Naive B cell (primary cell): Measurements from ENCODE around the gene TTLL10. TPM values are rescaled to one million over a fixed set of nuclear protein-coding genes. Genes with fewer than 3 reads are reported as not detected.

ENCODE experiments used
- ATAC-seq, 2 donors: fragments of 150-1000 bp; cut with Tn5 transposase; 2 replicates each; pipeline ENCODE4 v1.10.0; 2021; ENCODE audit warnings: low read depth in 2 of 2, mild to moderate bottlenecking in 2 of 2, moderate library complexity in 2 of 2
- DNase-seq: peaks from one replicate; pipeline ENCODE4 v3.0.0; 2022
- H3K27ac Mint-ChIP-seq, 6 donors: one replicate each; pipeline ENCODE4 v1.8.0; 2020 to 2022; ENCODE audit warnings: mild to moderate bottlenecking in 6 of 6, mixed read lengths in 6 of 6, moderate library complexity in 5 of 6, inconsistent platforms in 2 of 6
- H3K27me3 Mint-ChIP-seq, 3 donors: one replicate each; pipeline ENCODE4 v1.8.0; 2021 to 2022; ENCODE audit warnings: mixed read lengths in 3 of 3, mild to moderate bottlenecking in 1 of 3
- H3K36me3 Mint-ChIP-seq, 2 donors: one replicate each; pipeline ENCODE4 v1.8.0; 2020 to 2022; ENCODE audit warnings: mixed read lengths in 2 of 2, inconsistent platforms in 1 of 2, mild to moderate bottlenecking in 1 of 2
- H3K4me1 Mint-ChIP-seq, 3 donors: one replicate each; pipeline ENCODE4 v1.8.0; 2020 to 2022; ENCODE audit warnings: mixed read lengths in 3 of 3, inconsistent platforms in 1 of 3, mild to moderate bottlenecking in 1 of 3, moderate library complexity in 1 of 3
- H3K4me3 Mint-ChIP-seq, 8 donors: one replicate each; pipeline ENCODE4 v1.8.0; 2020 to 2022; ENCODE audit warnings: mild to moderate bottlenecking in 8 of 8, mixed read lengths in 8 of 8, moderate library complexity in 8 of 8, inconsistent platforms in 2 of 8
- H3K9me3 Mint-ChIP-seq, 7 donors: one replicate each; pipeline ENCODE4 v1.8.0; 2020 to 2022; ENCODE audit warnings: mixed read lengths in 7 of 7, mild to moderate bottlenecking in 5 of 7, inconsistent platforms in 2 of 7, moderate library complexity in 1 of 7
- polyA plus RNA-seq, 6 donors: library from polyadenylated mRNA; unstranded; fragments of 300-500 nt; fragmentation: Illumina TruSeq; gene quantifications; one replicate each; pipeline ENCODE4 v1.2.3, GENCODE V29; 2021; ENCODE audit warnings: low read depth in 6 of 6

The TTLL10 gene, protein sequence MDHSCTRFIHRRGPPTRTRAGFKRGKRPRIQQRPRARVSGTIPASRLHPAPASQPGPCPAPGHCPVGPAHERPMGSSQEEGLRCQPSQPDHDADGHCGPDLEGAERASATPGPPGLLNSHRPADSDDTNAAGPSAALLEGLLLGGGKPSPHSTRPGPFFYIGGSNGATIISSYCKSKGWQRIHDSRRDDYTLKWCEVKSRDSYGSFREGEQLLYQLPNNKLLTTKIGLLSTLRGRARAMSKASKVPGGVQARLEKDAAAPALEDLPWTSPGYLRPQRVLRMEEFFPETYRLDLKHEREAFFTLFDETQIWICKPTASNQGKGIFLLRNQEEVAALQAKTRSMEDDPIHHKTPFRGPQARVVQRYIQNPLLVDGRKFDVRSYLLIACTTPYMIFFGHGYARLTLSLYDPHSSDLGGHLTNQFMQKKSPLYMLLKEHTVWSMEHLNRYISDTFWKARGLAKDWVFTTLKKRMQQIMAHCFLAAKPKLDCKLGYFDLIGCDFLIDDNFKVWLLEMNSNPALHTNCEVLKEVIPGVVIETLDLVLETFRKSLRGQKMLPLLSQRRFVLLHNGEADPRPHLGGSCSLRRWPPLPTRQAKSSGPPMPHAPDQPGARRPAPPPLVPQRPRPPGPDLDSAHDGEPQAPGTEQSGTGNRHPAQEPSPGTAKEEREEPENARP
- not detected for polyA plus RNA-seq

GRCh38 chr1:1173793-1174415 lies at the start of gene TTLL10:
TSS of gene TTLL10 (plus strand) at chr1:1173880. CDS start at chr1:1179216, 5,336 bp downstream.
- Mint-ChIP-seq H3K4me3 (peak within 1 kb of the TSS in 6 of 8 donors; percentile 58 to 77 (median 64)), H3K27ac (peak within 1 kb of the TSS; percentile 63 to 91 (median 84)), H3K9me3 (no peaks in the 10 kb centered on the region), H3K4me1 (peaks cover 22 to 41% (median 35%) of the 10 kb centered on the region in 3 donors), H3K27me3 (peaks cover 7 to 36% (median 17%) of the 10 kb centered on the region in 3 donors), H3K36me3 (peaks cover 5 to 10% of the 10 kb centered on the region in 2 donors)
- DNase-seq (peak; percentile 76), ATAC-seq (peak; percentile 67 to 68)

DNA sequence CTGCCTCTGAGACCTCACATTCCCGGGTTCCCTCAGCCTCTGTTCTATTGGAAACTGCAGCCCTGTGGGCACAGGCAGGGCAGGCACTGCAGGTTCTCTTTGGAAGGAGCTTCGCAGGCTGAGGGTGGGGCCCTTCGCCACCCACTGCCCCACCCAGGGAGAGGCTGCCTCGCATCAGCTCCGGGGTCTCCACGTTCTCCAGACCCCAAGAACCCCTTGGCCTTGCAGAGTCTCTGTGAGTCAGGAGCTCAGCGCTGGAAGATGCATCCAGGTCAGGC lies 49.2 kb upstream of the TTLL10 start:
- H3K36me3 Mint-ChIP-seq = no peaks in the 10 kb centered on the region
- DNase-seq (no peak), ATAC-seq (no peak)
- peaks cover 0 to 2% (median 0%) of the 10 kb centered on the region in 7 donors for H3K9me3 Mint-ChIP-seq
- H3K27ac Mint-ChIP-seq = no peak overlapping the region
- peaks cover under 1 to 2% (median under 1%) of the 10 kb centered on the region in 3 donors for H3K27me3 Mint-ChIP-seq
- H3K4me1 Mint-ChIP-seq = peaks cover 10 to 30% (median 21%) of the 10 kb centered on the region in 3 donors
- H3K4me3 Mint-ChIP-seq = peak overlapping the region in 1 of 8 donors; percentile 46

- peaks cover 0 to 2% (median 0%) of the 10 kb centered on the region in 7 donors for H3K9me3 Mint-ChIP-seq
- no peaks in the 10 kb centered on the region for H3K36me3 Mint-ChIP-seq
- ATAC-seq (no peak), DNase-seq (no peak)
- peak overlapping the region in 1 of 8 donors; percentile 46 for H3K4me3 Mint-ChIP-seq
- H3K4me1 Mint-ChIP-seq = peaks cover 10 to 31% (median 21%) of the 10 kb centered on the region in 3 donors
- no peaks in the 10 kb centered on the region for H3K27me3 Mint-ChIP-seq
- H3K27ac Mint-ChIP-seq = no peak overlapping the region
Measured at GRCh38 chr1:1124786-1125642, 48.7 kb upstream of the TTLL10 start.

DNA sequence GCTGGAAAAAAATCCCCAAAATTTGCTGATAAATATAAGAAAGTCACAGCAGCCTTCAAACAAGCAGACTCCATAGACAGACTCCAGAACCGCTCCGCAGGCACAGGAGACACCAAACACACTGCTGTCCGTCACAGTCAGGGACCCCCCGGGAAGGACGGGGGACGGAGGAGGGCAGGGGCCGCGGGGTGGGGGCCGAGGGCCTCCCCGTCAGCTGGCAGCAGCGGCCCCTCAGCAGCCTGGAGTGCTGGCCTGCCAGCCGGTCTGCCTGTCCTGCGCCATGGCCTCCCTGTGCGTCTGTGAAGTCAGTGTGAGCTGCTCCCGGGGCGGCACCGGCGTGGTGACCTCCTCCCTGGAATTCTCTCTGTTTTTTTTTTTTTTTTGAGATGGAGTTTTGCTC lies 47.7 kb upstream of the TTLL10 start:
- H3K27me3 Mint-ChIP-seq = no peaks in the 10 kb centered on the region
- H3K27ac Mint-ChIP-seq = peak overlapping the region in 1 of 6 donors; percentile 54
- peaks cover 0 to 2% (median 0%) of the 10 kb centered on the region in 7 donors for H3K9me3 Mint-ChIP-seq
- peak overlapping the region in 1 of 8 donors; percentile 25 for H3K4me3 Mint-ChIP-seq
- no peak for DNase-seq
- no peaks in the 10 kb centered on the region for H3K36me3 Mint-ChIP-seq
- no peak for ATAC-seq
- H3K4me1 Mint-ChIP-seq = peaks cover 10 to 31% (median 25%) of the 10 kb centered on the region in 3 donors

DNA sequence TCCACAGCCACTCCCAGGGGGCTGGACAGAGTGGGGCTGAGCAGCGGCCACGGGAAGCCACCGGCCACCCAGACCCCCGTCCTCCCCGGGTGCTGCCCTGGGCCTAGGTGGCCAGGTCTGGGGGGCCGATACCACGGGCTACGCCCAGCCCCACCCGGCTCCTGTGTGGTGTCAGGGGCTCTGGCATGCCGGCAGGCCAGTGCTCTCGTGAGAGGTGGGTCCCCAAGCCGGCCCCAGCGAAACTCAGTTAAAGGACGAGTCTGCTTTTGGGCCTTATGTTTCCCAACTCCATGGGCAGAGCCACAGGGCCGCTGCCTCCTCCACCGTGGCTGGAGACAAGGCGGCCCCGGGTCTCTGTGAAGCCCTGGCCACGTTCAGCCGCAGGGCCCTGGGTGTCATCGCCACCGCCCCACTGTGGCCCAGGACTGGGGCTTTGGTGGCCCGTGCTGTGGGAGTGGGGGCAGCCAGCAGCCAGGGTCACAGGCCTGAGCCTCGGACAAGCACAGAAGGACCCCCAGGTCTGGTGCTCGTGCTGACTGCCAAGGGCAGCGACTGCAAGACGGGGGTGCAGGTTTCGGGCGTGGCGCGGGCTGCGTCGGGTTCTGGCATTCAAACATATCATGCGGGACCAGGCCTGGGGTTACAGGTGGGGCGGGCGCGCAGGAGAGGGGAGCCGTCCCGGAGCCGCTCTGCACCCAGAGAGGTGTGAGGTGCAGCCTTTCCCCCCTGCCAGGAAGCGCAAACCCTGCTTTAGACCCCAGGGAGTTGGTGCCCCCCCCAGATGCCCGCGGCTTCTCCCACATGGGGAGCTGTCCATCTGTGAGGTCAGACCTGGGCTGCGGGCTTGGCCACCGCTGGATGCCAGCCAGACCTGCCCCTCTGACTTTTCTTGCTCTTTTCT lies 45.9 kb upstream of the TTLL10 start:
- Mint-ChIP-seq H3K27me3 (no peaks in the 10 kb centered on the region), H3K4me1 (peaks cover 14 to 29% (median 23%) of the 10 kb centered on the region in 3 donors), H3K4me3 (no peak overlapping the region), H3K27ac (peak overlapping the region in 2 of 6 donors; percentile 39 to 71), H3K36me3 (no peaks in the 10 kb centered on the region), H3K9me3 (peaks cover 0 to 2% (median 0%) of the 10 kb centered on the region in 7 donors)
- DNase-seq (no peak), ATAC-seq (no peak)

DNA sequence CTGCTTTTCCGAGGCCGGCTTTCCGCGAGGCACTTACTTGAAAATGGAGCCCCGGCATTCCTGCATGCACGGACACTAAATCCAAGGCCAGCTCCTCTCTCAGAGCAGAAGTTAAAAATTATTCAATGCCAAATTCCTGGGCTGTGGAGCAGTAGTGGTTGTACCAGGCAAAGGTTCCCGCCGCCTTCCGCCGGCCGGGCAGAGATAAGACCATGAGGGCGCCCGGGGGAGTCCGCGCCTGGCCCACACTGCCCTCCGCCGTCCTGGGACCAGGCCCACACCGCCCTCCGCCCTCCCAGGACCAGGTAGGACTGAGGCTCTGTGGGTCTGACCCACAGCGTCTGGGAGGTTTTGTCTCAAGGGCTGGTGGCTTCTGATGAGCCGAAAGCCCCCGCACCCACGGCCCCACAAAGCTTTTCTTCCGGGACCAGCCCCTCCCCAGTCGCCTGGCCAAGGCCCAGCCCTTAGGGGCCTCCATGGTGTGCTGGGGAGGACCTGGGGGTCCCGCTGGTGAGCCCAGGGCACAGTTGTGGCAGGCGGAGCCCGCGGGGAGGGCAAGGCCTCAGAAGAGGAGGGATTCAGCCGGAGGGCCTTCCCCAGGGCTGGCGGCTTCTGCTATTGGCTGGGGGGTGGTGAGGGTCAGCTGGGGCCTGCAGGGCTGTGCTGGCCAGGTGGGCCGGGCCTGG lies 45.1 kb upstream of the TTLL10 start:
- peaks cover 0 to 2% (median 0%) of the 10 kb centered on the region in 7 donors for H3K9me3 Mint-ChIP-seq
- no peaks in the 10 kb centered on the region for H3K36me3 Mint-ChIP-seq
- DNase-seq (no peak), ATAC-seq (no peak)
- H3K27ac Mint-ChIP-seq = peak overlapping the region in 1 of 6 donors; percentile 59
- H3K27me3 Mint-ChIP-seq = no peaks in the 10 kb centered on the region
- peaks cover 10 to 23% (median 20%) of the 10 kb centered on the region in 3 donors for H3K4me1 Mint-ChIP-seq
- H3K4me3 Mint-ChIP-seq = no peak overlapping the region

DNA sequence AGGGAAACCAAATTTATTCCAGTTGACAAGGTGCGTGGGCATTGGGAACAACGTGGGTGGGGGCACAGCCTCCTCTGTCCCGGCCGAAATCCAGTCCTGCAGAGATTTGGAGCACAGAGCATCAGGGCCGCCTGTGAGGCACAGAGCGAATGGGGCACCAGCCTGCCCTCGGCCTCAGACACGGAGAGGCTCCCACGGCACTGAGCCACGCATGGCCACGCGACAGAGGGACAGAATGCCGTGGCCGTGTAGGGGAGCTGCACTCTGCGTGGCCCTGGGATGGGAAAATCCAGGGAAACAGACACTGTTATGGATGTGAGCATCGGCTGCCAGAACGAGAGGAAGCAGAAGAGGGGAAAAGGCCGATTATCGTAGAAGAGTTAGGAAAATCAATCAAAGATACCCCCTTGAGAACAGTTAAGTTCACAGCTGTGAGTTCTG lies 44.3 kb upstream of the TTLL10 start:
- H3K36me3 Mint-ChIP-seq = no peaks in the 10 kb centered on the region

DNA sequence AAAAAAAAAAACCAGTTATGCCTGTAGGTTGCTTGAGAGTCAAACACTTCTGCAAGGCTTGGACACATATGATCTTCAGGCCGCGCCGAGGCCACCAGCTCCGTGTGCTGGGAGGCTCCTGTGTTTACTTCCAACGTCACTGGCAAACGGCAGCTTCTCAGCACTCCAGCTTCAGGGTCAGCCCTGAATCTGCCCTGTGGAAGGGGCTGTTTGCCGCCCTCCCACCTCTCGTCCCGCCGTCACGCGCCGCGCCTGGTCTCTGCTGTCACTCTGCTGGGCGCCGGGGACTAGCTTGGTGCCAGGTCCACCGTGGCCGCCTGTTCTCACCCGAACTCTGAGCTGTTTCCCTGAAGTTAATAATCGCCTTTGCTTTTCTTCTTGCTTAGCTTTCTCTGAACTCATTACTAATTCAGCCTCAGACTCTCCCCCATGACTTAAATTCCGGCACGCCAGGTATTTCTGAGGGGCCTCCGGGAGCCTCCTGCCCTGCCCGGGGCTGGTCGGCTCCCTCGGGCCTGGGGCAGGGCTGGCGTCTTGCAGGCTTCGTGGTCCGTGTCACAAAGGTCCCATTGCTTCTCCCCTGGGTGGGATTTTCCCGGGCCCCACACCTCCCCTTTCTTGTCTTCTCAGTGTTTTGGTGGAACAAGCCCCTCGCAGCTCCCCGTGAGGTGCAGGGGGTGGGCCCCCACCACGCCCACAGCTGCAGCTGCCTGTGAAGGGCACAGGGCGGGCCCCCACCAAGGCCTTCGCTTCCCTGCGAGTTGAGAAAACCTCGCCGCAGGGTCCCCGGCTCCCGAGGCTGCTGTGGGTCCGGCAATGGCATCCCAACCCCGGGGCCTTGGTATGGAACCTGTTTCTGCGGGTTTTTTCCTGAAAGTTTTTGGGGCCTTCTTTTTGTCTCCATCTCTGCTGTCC lies 43.2 kb upstream of the TTLL10 start:
- Mint-ChIP-seq H3K4me1 (peaks cover 9 to 22% (median 21%) of the 10 kb centered on the region in 3 donors), H3K27me3 (no peaks in the 10 kb centered on the region), H3K4me3 (peak overlapping the region in 1 of 8 donors; percentile 32), H3K36me3 (no peaks in the 10 kb centered on the region), H3K9me3 (no peaks in the 10 kb centered on the region), H3K27ac (peak overlapping the region in 3 of 6 donors; percentile 24 to 71 (median 55))
- ATAC-seq = no peak
- DNase-seq = no peak

More for the DNA sequence above, 44.3 kb upstream of the TTLL10 start:
- Mint-ChIP-seq H3K27me3 (no peaks in the 10 kb centered on the region), H3K4me3 (peak overlapping the region in 1 of 8 donors; percentile 42), H3K4me1 (peaks cover 4 to 18% (median 17%) of the 10 kb centered on the region in 3 donors), H3K9me3 (no peaks in the 10 kb centered on the region), H3K27ac (no peak overlapping the region)
- no peak for DNase-seq
- no peak for ATAC-seq

- Mint-ChIP-seq H3K4me1 (peaks cover 17 to 31% (median 30%) of the 10 kb centered on the region in 3 donors), H3K4me3 (no peak overlapping the region), H3K36me3 (no peaks in the 10 kb centered on the region), H3K27me3 (no peaks in the 10 kb centered on the region), H3K9me3 (no peaks in the 10 kb centered on the region), H3K27ac (peak overlapping the region; percentile 37 to 99 (median 80))
- DNase-seq (no peak), ATAC-seq (no peak)
Measured at GRCh38 chr1:1132042-1132950, 41.4 kb upstream of the TTLL10 start.
